GM13976 (cell line): ENCODE results near the gene KCP.

Source experiments
- DNase-seq: peaks from one replicate; pipeline ENCODE4 v3.0.0; 2012; ENCODE audit warnings: low spot score
- CTCF ChIP-seq: IDR thresholded peaks from 2 replicates; pipeline ENCODE4 v1.5.1; 2012; ENCODE audit warnings: borderline replicate concordance, mild to moderate bottlenecking; ENCODE audit not compliant: insufficient read depth; ENCODE audit errors: extremely low read depth, missing control alignments, control extremely low read depth
- in situ Hi-C: fragments of 300-500 bp; cut with MboI; formaldehyde crosslinking; loops from one replicate; pipeline ENCODE4 v1.12.0; 2022; ENCODE audit warnings: low sequenced_read_pairs, mixed read lengths, inconsistent platforms; ENCODE audit not compliant: unreplicated experiment

KCP gene

GRCh38 chr7:128899392-128899791 is 11.1 kb downstream of the KCP start:
- in situ Hi-C loops = no loop called here
- DNase-seq = no peak
- no peak for TF ChIP-seq CTCF

GRCh38 chr7:128895320-128895719 is 15.2 kb downstream of the KCP start:
- in situ Hi-C loops = no loop called here

GRCh38 chr7:128894101-128894440 is 16.4 kb downstream of the KCP start:
- no peak for DNase-seq
- no peak for TF ChIP-seq CTCF
- in situ Hi-C loops = no loop called here

More at GRCh38 chr7:128895320-128895719, 15.2 kb downstream of the KCP start:
- DNase-seq = no peak
- TF ChIP-seq CTCF = no peak

GRCh38 chr7:128893251-128894100 is 17.0 kb downstream of the KCP start:
- in situ Hi-C loops = no loop called here
- TF ChIP-seq CTCF = no peak
- DNase-seq = no peak

GRCh38 chr7:128892521-128893250 is 17.8 kb downstream of the KCP start:
- TF ChIP-seq CTCF = no peak
- in situ Hi-C loops = no loop called here
- no peak for DNase-seq

- in situ Hi-C loops = no loop called here
- no peak for TF ChIP-seq CTCF
- no peak for DNase-seq
Observed at GRCh38 chr7:128891942-128892269, 18.6 kb downstream of the KCP start.
